GM12874 (cell line): ENCODE data around the gene MN1.

Experiments
- TF ChIP-seq, protein P1 (sequence below): IDR thresholded peaks from 2 replicates; pipeline ENCODE4 v1.5.1; 2011; ENCODE audit warnings: low read depth, mild to moderate bottlenecking, control low read depth, low read length, moderate library complexity; ENCODE audit not compliant: insufficient read depth

MN1 gene

DNA sequence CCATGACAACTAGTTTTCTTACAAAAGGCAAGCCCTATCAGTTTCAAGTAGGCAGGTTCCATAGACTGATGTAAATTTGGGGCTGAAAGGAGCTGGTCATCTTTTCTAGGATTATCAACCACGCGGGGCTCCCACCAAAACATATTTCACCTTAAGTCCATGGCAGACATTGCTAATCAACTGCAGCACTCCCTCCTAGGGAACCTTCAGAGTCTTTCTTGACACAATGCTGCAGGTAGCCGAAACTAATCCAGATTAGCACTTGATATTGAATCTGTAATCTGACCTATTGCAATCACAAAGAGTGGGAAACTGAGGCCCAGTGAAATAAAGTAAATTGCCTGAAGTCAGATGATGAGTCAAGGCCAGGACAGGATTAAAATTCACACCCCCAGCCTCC is 32.5 kb downstream of the MN1 start:
- TF ChIP-seq, protein P1, sequence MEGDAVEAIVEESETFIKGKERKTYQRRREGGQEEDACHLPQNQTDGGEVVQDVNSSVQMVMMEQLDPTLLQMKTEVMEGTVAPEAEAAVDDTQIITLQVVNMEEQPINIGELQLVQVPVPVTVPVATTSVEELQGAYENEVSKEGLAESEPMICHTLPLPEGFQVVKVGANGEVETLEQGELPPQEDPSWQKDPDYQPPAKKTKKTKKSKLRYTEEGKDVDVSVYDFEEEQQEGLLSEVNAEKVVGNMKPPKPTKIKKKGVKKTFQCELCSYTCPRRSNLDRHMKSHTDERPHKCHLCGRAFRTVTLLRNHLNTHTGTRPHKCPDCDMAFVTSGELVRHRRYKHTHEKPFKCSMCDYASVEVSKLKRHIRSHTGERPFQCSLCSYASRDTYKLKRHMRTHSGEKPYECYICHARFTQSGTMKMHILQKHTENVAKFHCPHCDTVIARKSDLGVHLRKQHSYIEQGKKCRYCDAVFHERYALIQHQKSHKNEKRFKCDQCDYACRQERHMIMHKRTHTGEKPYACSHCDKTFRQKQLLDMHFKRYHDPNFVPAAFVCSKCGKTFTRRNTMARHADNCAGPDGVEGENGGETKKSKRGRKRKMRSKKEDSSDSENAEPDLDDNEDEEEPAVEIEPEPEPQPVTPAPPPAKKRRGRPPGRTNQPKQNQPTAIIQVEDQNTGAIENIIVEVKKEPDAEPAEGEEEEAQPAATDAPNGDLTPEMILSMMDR = no peak

GRCh38 chr22:27768027-27768653 is 33.4 kb downstream of the MN1 start:
- TF ChIP-seq, protein P1 = no peak

GRCh38 chr22:27766679-27767078 is 34.9 kb downstream of the MN1 start:
- TF ChIP-seq, protein P1 = no peak

DNA sequence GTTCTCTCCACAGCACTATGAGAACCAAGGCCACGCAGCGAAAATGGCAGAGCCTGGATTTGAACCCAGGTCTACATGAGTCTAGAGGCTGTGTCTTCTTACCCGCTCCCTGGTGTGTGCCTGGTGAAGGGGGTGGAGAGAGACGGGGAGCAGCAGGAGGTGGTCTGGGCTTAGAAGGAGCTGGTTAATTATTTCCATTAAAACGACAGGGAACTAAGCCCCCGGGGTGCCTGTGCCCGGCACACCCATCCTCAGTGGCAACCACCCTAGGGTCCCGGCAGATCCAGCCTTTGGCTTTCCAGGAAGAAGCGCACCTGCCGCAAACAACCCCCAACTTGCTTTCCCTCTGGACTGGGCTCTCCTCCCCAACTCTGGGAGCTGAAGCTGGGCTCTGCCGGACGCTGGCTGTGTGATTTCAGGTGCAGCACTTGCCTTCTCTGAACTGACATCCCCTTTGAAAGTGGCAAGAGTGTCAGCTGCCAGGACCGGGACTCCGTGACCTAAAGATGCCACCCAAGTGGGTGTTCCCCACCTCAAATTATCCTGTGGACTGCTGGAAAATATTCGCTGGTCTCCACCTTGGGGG is 35.8 kb downstream of the MN1 start:
- TF ChIP-seq, protein P1 = no peak

DNA sequence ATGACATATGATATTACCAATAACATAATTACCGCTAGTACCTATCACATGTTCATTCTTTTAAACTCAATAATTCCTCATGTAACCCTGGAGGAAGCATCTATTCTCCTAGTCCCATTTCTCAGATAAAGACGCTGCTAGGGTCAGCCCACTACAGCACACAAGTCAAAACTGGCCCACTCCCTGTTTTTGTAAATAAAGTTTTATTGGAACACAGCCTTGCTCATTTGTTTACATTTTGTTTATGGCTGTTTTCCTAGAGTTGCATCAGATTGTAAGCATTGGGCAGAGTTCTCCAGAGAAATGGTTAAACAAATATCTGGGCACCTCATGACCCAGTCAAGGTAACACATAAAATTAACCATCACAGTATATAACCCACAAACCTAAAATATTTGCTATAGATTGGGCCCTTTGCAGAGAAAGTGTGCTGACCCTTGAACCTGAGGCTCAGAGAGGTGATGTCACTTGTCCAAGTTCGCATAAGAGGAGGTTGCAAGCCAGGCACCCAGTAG is 36.8 kb downstream of the MN1 start:
- TF ChIP-seq, protein P1 = no peak

DNA sequence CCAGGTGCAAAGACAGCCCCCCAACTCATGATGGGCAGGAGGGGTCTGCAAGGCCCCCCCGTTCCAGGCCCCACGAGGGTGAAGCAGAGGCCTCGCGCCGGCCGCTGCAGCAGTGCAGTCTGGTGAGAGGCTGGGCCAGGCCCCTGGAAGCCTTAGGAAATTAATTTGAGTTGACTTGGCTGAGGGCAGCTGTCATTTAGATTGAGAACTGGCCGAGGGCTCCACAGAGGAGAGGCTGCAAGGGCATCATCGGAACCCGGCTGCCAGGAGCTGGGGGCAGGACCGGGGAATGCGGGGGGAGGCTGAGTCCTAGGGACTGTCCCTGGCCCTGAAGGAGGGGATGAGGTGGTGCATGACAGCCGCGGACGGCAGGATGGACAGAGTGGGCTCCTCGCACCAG is 39.9 kb downstream of the MN1 start:
- TF ChIP-seq, protein P1 = no peak

DNA sequence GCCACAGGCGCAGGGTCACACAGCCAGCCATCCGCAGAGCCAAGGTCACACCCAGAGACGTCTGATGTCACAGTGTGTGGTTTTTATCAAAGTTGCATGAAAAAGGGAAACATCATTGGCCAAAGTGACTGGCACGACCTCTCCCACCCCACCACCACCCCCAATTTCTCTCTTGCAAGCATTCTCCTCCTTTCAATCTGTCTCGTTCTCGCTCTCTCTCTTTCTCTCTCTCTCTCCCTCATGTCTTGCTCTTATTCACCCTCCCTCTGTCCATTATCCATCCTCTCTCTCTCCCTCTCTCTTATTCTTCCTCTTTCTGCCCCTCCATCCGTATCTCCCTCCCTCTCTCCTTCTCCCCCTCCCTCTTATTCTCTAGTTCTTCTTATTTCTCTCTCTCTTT is 40.6 kb downstream of the MN1 start:
- TF ChIP-seq, protein P1 = no peak
